A172 (cell line): Measurements from ENCODE around the gene JSRP1. TPM values are rescaled to one million over a fixed set of nuclear protein-coding genes. Genes with fewer than 3 reads are reported as not detected.

ENCODE experiments used
- DNase-seq: peaks from one replicate; pipeline ENCODE4 v3.0.0-alpha.2; 2015; ENCODE audit warnings: low spot score
- total RNA-seq: library from RNA; depleted of rRNA; stranded (reverse); fragments of >200 nt; shearing (Covaris generic); gene quantifications from 2 replicates; pipeline ENCODE4 v1.2.3, GENCODE V29; 2014; rRNA removed

JSRP1 gene
- not detected in 2 replicates for total RNA-seq

- DNase-seq, result no peak
These were observed at the start of gene JSRP1 for GRCh38 chr19:2255982-2256685. Gene JSRP1, minus strand, starts transcription at chr19:2256417. Its CDS starts 1,103 bp downstream, at chr19:2255314.

DNA sequence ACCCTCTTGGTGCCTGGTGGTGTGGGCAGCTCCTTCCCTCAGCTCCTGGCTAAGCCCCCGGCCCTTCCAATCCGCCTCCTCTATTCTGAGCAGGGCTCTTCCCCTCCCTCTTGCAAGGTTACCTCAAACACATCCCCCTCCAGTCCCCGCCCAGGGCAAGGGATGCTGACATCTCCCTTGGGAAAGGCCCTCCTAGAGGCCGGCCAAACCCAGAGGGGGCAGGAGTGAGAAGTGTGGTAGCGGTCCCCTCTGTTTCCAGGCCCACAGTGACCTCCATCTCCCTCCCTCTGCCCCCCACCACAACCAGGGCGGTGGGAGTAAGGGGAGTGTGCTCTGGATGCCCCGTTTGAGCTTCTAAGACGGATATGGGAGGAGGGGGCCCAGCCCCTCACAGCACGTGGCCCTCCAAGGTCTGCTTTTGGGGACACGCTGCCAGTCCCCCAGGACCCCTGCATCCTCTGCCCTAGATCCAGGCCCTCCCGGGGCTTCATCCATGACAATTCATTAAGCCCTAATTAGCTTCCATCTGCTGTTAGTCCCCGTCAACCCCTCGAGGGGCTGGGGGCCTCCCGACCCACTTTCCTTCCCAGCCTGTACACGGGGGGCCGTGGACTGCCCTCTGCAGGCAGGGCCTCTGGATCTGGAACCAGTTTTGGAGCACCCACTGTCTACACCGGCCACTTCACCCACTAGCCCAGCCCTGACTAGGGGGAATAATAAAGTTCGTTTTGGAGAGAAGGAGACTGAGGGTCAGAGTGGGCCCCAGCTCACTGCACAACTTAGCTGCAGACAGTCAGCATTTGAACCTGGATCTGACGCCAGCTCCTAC, 49.4 kb upstream of the JSRP1 start:
- no peak for DNase-seq

GRCh38 chr19:2303211-2303798, 47.1 kb upstream of the JSRP1 start:
- DNase-seq, result no peak

GRCh38 chr19:2302319-2303210, 46.3 kb upstream of the JSRP1 start:
- no peak for DNase-seq

DNA sequence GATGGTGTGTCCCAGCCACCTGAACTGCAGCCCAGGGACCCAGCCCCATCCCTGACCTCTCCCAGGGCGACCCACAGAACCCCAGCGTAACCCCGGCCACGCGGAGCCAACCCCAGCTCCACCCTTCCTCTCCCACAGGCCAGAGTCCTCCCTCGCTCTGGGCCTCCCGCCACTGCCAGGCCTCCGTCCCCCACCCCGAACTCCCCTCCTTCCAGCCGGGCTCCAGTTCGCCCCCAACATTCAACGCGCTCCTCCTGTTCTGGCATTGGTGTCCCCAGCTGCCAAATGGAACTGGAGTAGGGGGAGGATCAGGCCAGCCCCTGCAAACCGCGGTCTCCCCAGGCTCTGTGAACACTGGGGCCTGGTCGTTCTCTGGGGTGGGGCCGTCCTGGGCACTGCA, 44.3 kb upstream of the JSRP1 start:
- no peak for DNase-seq

GRCh38 chr19:2296141-2296540, 39.9 kb upstream of the JSRP1 start:
- DNase-seq, result no peak

- DNase-seq, result peak; percentile 53
These were observed 38.6 kb upstream of the JSRP1 start for GRCh38 chr19:2294687-2295335.

DNA sequence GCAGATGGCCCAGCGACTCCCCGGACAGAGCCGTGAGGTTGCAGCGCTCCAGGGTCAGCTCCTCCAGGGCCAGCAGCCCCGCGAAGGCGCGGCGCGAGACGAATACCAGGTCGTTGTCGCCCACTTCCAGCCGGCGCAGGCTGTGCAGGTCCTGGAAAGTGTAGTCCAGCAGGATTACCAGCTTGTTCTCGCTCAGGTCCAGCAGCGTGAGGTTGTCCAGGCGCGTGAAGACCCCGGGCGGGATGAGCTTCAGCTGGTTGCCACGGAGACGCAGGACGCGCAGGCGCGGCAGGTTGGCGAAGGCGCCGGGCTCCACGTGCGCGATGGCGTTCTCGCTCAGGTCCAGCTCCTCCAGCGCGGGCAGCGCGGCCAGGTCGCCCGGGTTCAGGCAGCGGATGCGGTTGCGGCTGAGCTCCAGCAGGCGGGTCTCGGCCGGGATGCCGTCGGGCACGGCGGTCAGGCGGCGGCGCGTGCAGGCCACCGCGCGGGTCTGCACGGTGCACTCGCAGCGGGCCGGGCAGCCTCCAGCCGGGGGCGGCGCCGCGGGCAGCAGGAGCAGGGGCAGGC, 35.1 kb upstream of the JSRP1 start:
- no peak for DNase-seq

- no peak for DNase-seq
These were observed 34.4 kb upstream of the JSRP1 start for GRCh38 chr19:2290441-2291184.

DNA sequence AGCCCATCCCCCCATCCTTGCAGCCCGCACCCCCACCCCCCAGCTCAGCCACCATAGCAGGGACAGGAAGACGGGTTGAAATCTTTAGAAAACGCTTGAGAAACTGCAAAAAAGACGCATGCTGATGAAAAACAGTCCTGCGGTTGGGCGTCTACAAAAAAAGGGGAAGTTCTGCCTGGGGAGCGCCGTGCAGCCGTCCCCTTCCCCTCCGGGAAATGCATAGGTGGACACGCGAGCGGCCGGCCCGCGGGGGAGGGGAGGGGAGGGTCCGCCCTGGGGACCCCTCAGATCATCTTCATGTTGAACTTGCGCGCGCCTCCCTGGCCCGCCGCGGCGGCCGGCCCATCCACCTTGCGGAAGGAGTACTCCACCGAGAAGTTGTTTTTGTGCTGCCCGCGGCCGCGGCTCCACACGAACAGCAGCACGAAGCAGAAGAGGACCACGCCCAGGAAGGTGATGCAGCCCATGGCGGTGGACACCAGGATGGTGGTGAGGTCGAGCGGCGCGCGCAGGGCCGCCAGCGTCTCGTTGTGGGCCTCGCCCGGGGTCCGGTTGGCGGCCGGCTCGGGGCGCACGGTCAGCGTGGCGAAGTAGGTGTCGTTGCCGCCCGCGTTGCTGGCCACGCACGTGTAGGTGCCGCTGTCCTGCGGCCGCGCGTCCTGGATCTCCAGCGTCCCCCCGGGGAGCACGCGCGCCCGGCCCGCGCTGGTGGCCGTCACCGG, 33.7 kb upstream of the JSRP1 start:
- DNase-seq, result no peak

DNA sequence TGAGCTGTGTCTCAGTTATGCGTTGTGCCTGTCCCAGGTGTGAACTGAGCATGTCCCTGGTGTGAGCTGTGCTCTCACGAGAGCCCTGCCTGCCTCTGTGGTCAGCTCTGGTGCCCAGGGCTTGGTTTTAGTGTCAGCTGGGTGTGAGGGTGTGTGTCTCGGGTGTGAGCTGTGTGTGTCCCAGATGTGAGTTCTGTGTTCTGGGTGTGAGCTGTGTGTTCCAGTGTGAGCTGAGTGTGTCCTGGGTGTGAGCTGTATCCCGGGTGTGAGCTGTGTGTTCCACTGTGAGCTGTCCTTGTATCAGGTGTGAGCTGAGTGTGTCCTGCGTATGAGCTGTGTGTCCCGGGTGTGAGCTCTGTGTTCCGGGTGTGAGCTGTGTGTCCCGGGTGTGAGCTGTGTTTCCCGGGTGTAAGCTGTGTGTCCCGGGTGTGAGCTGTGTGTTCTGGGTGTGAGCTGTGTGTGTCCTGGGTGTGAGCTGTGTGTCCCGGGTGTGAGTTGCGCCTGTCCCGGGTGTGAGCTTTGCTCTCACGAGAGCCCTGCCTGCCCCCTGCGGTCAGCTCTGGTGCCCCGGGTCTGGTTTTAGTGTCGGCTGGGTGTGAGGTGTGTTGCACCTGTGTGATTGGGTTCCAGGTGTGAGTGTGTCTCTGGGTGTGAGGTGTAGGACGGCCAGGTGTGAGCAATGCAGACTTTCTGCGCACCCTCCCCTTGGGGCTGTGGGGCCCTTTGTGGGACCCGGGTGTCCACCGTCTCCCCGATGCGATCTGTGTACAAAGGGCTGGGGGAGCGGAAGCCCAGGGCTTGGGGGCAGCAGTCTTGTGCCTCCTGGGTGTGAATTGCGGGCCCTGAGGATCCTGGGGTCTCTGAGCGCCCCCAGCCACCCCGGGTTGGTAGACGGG, 32.8 kb upstream of the JSRP1 start:
- no peak for DNase-seq

DNA sequence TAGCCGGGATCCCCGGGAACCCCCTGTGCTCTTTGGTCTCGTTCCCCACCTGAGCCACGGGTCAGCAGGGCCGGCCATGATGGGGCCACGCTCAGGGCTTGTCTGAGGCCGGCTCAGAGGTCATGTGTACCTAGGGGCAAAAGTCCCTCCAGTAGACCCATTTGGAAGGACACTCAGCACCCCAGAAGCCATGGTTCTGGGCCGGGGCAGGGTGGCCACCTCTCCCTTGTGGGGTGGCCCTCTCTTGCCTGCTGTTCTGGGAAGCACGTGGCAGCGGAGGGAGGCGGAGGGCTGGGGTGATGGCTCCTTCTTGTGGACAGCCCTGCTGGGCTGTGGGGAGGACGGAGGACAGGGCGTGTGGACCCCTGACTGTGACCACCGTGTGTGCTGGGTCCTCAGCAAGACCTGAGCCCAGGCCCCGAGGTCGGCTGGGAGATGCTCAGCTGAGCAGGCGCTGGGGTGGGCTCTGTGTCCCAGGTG, 32.2 kb upstream of the JSRP1 start:
- no peak for DNase-seq

DNA sequence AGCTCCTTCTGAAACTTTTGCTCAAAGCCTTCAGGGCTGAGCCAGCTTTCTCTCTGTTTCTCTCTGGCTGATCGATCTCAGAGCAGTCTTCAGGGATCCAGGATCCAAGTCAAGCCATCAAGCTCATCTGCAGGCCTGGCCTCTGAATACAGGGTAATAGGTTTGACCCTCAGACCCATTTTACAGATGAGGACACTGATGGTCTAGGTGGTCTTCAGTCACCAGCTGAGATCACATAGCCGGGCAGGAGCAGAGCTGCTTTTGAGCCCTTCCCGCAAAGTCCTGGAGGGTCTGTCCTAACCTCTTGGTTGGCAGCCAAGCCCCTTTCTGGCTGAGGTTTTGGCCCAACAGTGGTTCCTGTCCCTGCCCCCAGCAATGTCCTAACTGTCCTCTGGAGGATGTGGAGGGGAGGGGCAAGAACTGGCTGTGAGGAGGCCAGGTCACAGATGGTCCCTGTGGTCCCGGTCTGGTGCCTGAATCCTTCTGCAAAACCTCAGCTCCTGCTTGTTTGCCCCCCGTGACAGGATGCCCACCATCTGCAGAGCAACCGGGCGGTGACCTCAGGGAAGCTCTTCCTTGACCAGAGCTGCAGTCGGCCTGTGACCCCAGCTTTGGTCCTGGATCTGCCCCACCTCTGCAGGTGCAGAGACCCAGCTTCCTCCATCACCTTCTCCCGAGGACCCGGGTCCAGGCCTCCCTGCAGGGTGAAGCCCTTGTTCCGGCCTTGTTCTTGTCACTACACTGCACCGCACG, 31.5 kb upstream of the JSRP1 start:
- no peak for DNase-seq

DNA sequence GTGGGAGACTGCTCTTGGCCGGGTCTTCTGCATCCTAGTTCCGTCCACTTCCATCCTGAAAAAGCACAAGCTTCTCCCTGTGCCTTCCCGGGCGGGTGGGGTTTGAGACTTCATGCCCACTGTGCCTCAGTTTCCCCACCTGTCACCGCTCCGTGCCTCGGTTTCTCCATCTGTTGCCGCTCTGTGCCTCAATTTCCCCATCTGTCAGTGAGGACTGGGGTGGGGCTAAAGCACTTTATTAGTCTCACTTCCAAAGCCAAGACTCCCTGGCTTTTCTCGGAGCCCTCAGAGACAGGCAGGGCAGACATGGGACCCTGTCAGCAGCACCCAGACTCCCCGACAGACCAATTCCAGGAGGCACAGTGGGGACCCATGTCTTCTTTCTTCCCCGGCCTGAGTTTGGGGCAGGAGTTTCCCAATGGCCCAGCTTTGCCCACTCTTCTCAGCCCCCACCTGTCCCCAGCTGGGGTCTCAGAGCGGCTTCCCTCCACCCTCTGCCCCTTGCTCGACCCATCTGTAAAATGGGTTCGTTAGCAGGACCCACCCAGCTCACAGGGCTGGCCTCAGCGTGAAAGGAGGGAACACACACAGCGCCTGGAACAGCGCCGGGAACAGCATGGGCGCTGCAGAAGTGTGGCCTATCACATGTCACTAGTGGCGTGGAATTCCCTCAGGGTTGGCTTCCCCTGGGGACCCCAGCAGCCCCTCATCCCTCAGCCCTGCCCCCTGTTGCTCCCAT, 30.4 kb upstream of the JSRP1 start:
- DNase-seq, result no peak

DNA sequence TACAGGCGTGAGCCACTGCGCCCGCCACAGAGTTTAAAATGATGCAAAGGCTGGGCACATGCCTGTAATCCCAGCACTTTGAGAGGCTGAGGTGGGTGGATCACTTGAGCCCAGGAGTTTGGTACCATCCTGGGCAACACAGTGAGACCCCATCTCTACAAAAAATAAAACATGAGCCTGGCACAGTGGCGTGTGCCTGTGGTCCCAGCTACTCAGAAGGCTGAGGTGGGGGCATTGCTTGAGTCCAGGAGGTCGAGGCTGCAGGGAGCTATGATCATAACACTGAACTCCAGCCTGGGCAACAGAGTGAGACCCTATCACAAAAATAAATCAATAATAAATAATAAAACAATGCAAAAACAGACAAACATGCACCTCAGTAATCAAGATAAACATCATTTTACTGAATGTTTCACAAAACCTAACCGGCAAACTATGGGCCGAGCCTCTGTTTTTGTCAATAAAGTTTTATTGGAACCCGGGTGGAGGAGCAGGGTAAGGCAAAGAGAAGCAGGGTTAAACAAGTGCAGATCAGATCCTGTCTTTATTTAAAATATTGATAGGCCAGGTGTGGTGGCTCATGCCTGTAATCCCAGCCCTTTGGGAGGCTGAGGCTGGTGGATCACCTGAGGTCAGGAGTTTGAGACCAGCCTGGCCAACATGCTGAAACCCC, 27.8 kb upstream of the JSRP1 start:
- DNase-seq, result no peak

GRCh38 chr19:2282862-2283237, 26.6 kb upstream of the JSRP1 start:
- DNase-seq, result no peak
